Hippocampal formation (tissue), 2 donors: ENCODE data around the gene AMZ1.
"Not testable (repeated sequence)": the region's sequence is repeated elsewhere in the genome, so short reads cannot be mapped to it uniquely, and the experiment has no call there.

Experiments
- DNase-seq, 2 donors: peaks; one replicate each; lab custom pipeline; 2025; lab: John Stamatoyannopoulos, UW

AMZ1 gene

DNA sequence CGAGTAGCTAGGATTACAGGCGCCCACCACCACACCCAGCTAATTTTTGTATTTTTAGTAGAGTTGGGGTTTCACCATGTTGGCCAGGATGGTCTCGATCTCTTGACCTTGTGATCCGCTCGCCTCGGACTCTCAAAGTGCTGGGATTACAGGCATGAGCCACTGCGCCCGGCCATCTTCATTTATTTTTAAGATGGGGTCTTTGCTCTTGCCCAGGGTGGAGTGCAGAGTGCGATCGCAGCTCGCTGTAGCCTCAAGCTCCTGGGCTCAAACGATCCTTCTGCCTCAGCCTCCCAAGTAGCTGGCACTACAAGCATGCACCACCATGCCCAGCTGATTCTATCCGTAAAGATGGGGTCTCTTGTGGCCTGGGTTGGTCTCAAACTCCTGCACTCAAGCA is 39.2 kb downstream of the AMZ1 start:
- not testable (repeated sequence) for DNase-seq

DNA sequence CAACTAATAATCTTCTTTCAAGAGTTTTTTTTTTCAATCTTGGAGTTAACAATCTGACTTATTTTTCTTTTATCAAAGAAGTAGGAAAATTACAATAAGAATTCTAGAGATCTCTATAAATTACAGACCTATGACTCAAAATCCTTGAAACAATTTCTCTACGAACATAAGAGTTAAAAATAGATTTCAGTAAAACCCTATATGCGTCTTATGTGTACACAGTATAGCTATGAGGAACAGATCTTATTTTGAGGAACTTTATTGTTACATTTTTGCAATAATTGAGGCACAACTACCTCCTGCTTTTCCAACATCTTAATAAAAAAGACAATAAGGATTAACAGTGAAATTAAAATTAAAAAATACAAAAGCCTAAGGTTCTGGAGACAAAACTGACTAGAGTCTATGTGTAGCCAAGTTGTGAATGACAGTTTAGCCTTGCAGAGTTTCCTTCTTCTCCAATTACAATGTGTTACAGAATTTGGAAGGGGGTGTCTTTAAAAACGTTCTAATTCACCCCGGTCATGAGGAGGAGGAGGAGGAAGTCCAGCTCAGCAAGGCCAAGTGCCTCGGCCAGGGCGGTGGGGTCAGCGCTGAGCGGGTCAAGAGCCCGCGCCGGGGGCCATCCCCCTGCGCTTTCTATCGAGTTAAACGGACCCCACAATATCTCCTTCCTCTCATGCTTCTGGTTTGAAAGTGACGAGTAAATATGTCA is 40.5 kb downstream of the AMZ1 start:
- no peak for DNase-seq

DNA sequence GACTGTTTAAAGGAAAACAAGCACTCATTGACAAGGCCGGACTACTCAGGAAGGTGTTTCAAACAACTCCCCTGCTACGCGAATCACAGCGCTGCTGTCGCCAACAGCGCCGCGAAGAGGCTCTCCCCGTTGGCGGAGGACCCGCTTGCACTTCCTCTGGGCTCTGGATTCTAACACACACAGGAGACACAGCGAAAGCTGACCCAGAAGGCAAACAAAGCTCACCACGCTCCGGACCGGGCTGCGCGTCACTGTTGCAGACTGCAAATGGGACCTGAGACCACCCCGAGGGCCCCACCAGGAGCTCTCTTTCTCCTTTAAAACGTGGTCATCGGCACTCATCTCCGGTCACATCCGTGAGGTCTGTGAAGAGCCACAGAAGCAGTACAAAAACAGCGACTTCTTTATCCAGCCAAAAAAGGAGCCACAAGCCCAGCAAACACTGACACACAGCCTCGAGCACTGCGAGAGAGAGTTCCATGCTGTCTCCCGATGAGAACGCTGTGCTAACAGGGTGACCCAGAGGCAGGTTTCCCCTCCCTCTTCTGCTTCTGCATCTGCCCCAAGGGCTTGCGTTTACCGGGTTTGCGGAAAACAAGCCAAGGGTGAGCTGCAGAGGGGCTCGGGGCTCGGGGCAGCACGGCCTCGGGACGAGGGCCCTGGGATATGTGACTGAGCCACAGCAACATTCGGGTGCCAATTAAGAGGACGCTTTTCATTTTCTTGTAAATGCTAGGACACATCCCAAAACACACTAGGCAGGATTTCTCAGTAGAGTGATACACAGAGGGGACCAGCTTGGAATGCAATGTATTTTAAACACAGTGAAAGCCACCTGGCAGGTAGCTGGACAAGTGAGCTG is 41.3 kb downstream of the AMZ1 start:
- no peak for DNase-seq

DNA sequence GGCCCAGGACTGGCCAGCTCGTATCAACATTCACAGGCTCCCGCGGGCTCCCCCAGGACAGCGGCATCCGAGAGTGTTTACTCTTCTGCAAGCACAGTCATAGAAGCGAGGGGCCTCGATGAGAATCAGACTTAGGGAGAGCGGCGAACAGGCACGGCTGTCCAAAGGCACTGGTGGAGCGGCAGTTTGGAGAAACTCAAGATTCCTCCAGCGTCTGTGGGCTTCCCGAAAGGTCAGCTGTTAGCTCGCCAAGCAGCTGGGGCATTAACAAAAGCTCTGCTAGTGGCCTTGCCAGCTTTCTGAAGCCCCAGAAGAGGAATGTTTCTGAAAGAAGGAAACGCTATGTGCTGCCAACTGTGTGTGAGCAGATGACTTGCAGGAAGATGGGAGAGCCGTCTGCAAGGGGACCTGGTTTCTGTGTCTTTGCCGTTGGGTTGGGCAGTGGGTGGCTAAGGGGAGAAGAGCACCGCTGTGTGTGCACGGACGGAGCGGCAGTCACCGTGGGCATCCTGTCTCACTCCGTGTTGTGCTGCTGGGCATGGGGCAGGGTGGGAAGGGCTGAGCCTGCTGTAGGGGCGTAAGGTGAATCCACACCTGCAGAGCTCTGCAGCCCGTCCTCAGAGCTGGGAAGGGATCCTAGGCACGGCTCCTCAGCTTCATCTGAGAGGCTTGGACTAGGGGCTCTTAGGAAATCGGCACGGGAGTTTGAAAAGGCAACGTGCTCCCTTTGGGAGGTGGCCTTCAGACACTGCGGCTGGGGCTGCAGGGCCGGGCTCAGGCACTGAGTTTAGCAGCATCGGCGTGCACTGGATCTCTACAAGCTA is 42.1 kb downstream of the AMZ1 start:
- DNase-seq = peak; percentile 42 to 81

DNA sequence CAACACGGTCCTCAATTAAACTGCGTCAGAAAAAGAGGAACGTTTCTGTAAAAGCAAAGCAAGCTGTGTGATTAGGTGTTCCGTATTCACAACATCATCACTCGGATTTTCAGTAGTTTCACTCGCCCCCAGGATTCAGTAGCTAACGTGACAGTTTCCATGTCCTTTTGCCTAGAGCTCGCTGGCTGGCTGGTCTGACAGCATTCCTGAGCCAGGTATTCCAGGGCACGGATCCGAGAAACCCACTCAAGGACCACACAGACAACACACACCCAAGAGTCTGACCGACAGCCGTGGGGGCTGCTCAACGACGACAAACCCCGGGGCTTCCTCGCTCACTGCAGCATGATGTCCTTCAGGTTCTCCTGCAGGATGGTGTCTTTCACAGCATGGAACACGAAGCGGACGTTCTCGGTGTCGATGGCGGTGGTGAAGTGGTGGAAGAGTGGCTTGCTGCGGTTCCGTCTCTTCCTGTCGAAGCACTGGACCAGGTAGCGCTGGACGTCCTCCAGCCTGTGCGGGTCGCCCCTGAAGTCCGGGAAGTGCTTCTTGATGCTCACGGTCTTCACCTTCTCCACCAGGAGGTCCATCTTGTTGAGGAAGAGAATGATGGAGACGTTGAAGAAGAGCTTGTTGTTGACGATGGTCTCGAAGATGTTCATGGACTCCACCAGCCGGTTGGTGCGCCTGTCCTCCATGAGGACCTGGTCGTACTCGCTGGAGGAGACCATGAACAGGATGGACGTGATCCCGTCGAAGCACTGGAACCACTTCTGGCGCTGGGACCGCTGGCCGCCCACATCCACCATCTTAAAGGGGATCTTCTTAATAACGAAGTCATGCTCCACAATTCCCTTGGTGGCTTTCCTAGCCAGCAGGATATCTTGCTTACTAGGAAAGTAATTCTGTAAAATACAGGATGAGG is 43.1 kb downstream of the AMZ1 start:
- DNase-seq = no peak

- no peak for DNase-seq
These were observed 44.4 kb downstream of the AMZ1 start for GRCh38 chr7:2732388-2732787.

GRCh38 chr7:2732959-2733584 is 45.1 kb downstream of the AMZ1 start:
- no peak for DNase-seq

DNA sequence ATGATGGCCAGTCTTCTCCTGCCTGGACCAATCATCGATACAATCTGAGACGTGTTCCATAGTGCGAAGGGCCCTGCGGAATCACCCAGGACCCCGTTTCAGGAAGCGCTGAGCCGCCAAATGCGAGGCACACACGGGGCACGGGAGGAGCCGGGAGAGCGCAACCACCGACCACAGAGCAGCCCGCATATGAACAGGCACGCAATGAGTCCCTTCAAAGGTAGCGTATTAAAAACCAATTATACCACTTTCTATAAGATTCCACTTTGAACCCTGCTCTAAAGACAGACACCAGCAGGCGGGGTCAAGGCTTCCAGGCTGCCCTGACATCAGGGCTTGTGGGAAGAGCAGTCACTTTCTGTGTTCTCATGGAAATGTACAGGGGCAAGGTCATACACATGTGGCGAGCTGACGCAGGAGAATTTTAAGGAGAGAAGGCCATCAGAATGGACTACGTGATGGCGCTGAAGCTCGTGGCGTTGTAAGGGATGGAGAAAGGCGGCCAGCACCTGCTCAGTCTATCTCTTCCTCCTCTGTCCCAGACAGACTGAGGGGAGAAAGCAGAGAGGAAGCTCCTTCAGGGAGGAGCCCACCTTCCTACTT is 46.2 kb downstream of the AMZ1 start:
- no peak for DNase-seq

- DNase-seq = no peak
These were observed 47.0 kb downstream of the AMZ1 start for GRCh38 chr7:2734751-2735571.

GRCh38 chr7:2735744-2736143 is 47.7 kb downstream of the AMZ1 start:
- DNase-seq = no peak

GRCh38 chr7:2736411-2736914 is 48.5 kb downstream of the AMZ1 start:
- DNase-seq = no peak

GRCh38 chr7:2737005-2737743 is 49.2 kb downstream of the AMZ1 start:
- DNase-seq = not testable (repeated sequence)

DNA sequence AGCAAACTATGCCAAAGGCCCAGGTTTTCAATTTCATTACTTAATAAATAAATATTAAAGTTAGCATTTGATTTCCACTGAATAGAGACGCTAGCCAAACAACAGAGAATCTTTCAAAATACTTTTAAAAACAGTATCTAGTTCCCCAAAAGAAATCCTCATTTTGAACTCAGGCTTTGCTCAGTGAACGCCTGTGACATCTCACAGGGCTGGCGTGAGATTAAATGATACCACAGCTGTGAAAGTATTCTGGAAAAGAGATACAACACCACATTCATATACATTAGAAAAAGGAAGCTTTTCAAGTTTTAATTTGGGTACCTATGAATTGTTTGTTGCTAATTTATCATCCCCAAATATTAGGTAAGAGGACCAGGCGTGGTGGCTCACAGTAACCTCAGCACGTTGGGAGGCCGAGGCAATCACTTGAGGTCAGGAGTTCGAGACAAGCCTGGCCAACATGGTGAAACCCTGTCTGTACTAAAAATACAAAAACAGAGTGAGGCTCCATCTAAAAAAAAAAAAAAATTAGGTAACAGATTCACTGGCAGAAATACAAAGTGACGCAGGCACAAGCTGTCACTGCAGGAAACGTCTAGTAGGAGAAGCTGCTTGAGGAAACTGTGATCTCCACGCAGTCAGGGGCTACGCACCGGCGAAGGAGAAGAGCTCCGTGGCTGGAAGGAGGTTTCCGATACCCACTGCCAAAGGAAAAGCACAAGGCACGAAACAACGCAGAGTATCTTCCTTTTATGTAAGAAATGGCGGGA is 50.0 kb downstream of the AMZ1 start:
- DNase-seq = peak in 1 of 2 donors; percentile 38

- DNase-seq = no peak
These were observed 51.0 kb downstream of the AMZ1 start for GRCh38 chr7:2738766-2739549.

DNA sequence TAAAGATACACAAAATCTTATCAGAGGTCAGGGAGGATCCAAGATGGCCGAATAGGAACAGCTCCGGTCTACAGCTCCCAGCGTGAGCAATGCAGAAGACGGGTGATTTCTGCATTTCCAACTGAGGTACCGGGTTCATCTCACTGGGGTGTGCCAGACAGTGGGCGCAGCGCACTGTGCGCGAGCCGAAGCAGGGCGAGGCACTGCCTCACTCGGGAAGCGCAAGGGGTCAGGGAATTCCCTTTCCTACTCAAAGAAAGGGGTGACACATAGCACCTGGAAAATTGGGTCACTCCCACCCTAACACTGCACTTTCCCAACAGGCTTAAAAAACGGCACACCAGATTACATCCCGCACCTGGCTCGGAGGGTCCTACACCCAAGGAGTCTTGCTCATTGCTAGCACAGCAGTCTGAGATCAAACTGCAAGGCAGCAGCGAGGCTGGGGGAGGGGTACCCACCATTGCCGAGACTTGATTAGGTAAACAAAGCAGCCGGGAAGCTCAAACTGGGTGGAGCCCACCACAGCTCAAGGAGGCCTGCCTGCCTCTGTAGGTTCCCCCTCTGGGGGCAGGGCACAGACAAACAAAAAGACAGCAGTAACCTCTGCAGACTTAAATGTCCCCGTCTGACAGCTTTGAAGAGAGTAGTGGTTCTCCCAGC is 55.7 kb downstream of the AMZ1 start:
- DNase-seq = not testable (repeated sequence)

DNA sequence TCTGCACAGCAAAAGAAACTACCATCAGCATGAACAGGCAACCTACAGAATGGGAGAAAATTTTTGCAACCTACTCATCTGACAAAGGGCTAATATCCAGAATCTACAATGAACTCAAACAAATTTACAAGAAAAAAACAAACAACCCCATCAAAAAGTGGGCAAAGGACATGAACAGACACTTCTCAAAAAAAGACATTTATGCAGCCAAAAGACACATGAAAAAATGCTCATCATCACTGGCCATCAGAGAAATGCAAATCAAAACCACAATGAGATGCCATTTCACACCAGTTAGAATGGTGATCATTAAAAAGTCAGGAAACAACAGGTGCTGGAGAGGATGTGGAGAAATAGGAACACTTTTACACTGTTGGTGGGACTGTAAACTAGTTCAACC is 60.7 kb downstream of the AMZ1 start:
- not testable (repeated sequence) for DNase-seq
